GM12865 (cell line): ENCODE data around the gene LYZL4.

Source experiments
- DNase-seq: peaks from one replicate; pipeline ENCODE4 v3.0.0; 2010; ENCODE audit warnings: low read depth
- H3K4me3 ChIP-seq: 2 replicates; pipeline ENCODE4 v1.5.1; 2011; ENCODE audit warnings: mild to moderate bottlenecking, low read depth, low read length, control low read depth
- CTCF ChIP-seq: IDR thresholded peaks from 2 replicates; pipeline ENCODE4 v1.5.1; 2011; ENCODE audit warnings: low read length, control low read depth, low read depth, inconsistent platforms; ENCODE audit not compliant: insufficient read depth; ENCODE audit errors: missing control alignments

Gene LYZL4

GRCh38 chr3:42366550-42366949 lies 43.9 kb downstream of the LYZL4 start:
- DNase-seq: no peak
- H3K4me3 ChIP-seq: no peak overlapping the region
- no peak for TF ChIP-seq CTCF

- no peak for DNase-seq
- H3K4me3 ChIP-seq: no peak overlapping the region
- TF ChIP-seq CTCF: no peak
Observed at GRCh38 chr3:42357335-42357734, 53.1 kb downstream of the LYZL4 start.

GRCh38 chr3:42355612-42356011 lies 54.8 kb downstream of the LYZL4 start:
- TF ChIP-seq CTCF: no peak
- DNase-seq: no peak
- H3K4me3 ChIP-seq: no peak overlapping the region

GRCh38 chr3:42353631-42354030 lies 56.8 kb downstream of the LYZL4 start:
- no peak for DNase-seq
- no peak for TF ChIP-seq CTCF
- no peak overlapping the region for H3K4me3 ChIP-seq

GRCh38 chr3:42351207-42351606 lies 59.2 kb downstream of the LYZL4 start:
- DNase-seq: no peak
- no peak overlapping the region for H3K4me3 ChIP-seq
- no peak for TF ChIP-seq CTCF

- no peak for TF ChIP-seq CTCF
- no peak overlapping the region for H3K4me3 ChIP-seq
- DNase-seq: no peak
Observed at GRCh38 chr3:42349765-42350594, 60.4 kb downstream of the LYZL4 start.

GRCh38 chr3:42347928-42348327 lies 62.5 kb downstream of the LYZL4 start:
- H3K4me3 ChIP-seq: no peak overlapping the region
- no peak for DNase-seq
- TF ChIP-seq CTCF: no peak
